Measurements from ENCODE around the gene IAH1.

IAH1 gene

GRCh38 chr2:9535177-9535576 lies 60.8 kb downstream of the IAH1 start:
- DNase-seq = no peak

DNA sequence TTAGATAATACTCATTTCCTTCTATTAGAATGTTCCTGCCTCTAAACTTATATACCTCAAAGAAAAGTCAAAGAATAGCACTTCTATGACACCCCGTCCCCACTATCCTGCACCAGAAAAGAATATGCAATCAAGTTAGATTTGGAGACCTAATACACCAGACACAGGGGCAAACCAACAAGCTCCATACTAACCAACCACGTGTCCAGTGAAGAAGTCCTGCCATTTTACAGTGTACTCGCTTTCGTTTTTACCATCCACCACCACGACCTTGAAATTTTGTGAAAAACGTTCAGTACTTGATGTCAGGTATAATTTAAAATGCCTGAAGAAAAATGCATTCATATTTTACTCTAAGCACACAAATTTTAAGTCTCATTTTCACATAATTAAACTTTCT lies 62.2 kb downstream of the IAH1 start:
- DNase-seq = no peak

DNA sequence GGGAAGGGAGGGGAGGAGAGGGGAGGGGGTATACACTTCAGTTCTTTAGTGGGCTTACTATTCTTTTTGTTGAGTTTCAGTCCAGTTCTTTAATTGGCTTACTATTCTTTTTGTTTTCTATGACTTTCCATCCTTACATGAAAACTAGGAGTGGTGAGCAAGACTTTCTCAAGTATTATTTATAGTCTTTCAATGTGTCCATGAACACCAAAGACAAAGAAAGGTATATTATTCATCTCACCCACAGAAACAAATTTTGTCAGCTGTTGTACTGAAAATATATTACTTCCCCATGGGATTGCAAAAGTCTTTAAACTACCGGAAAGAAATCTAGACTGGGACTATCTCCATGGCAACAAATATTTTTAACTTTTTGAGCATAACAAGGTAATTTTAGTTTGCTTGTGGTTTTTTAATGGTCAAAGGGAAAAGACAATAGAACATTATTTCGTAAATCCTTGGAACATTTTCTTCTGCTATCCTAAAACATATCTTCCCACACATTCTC lies 63.7 kb downstream of the IAH1 start:
- no peak for DNase-seq
